Liver (tissue), 9 donors: ENCODE data around the gene PTER. TPM values are rescaled to one million over a fixed set of nuclear protein-coding genes. Genes with fewer than 3 reads are reported as not detected.

Experiments
- DNase-seq: peaks from one replicate; pipeline ENCODE4 v3.0.0-alpha.2; 2017; ENCODE audit warnings: low spot score
- H3K27ac ChIP-seq, 2 donors: one replicate each; pipeline ENCODE4 v1.7.0; 2013; ENCODE audit warnings: inconsistent platforms in 2 of 2, low read length in 2 of 2, control low read depth in 1 of 2, low read depth in 1 of 2, mild to moderate bottlenecking in 1 of 2
- H3K27me3 ChIP-seq, 4 donors: one replicate each; pipeline versions ENCODE4 v1.6.1 to v1.7.0; 2013; ENCODE audit warnings: low read length in 3 of 4, inconsistent platforms in 1 of 4, mild to moderate bottlenecking in 1 of 4, moderate library complexity in 1 of 4; ENCODE audit not compliant: control insufficient read depth in 4 of 4, insufficient read depth in 4 of 4
- H3K36me3 ChIP-seq, 4 donors: one replicate each; pipeline versions ENCODE4 v1.6.1 to v1.7.0; 2013; ENCODE audit warnings: low read length in 3 of 4, mild to moderate bottlenecking in 3 of 4, low read depth in 1 of 4, moderate library complexity in 1 of 4; ENCODE audit not compliant: control insufficient read depth in 4 of 4, insufficient read depth in 3 of 4
- H3K4me1 ChIP-seq, 4 donors: one replicate each; pipeline versions ENCODE4 v1.6.1 to v1.7.0; 2013; ENCODE audit warnings: low read length in 3 of 4, mild to moderate bottlenecking in 3 of 4, moderate library complexity in 1 of 4; ENCODE audit not compliant: control insufficient read depth in 4 of 4, insufficient read depth in 4 of 4
- H3K4me3 ChIP-seq, 3 donors: one replicate each; pipeline versions ENCODE4 v1.6.1 to v1.7.0; 2013; ENCODE audit warnings: low read length in 3 of 3, control low read depth in 1 of 3, low read depth in 1 of 3, mild to moderate bottlenecking in 1 of 3
- H3K9ac ChIP-seq, 2 donors: one replicate each; pipeline ENCODE4 v1.7.0; 2013; ENCODE audit warnings: low read length in 2 of 2, mild to moderate bottlenecking in 2 of 2, moderate library complexity in 2 of 2, control low read depth in 1 of 2, low read depth in 1 of 2
- H3K9me3 ChIP-seq, 4 donors: one replicate each; pipeline versions ENCODE4 v1.6.1 to v1.7.0; 2013; ENCODE audit warnings: low read length in 3 of 4; ENCODE audit not compliant: control insufficient read depth in 4 of 4
- FOXA1 ChIP-seq: IDR thresholded peaks from 2 replicates; pipeline ENCODE4 v1.6.1; 2016; ENCODE audit warnings: antibody characterized with exemption
- FOXA2 ChIP-seq: IDR thresholded peaks from 2 replicates; pipeline ENCODE4 v1.6.1; 2016; ENCODE audit warnings: antibody characterized with exemption
- GABPA ChIP-seq, 2 donors: IDR thresholded peaks in 1 of 2; conservative IDR thresholded peaks in 1 of 2; 2 replicates each; pipeline ENCODE4 v1.6.1; 2016; ENCODE audit warnings: antibody characterized with exemption in 2 of 2, mild to moderate bottlenecking in 1 of 2, moderate library complexity in 1 of 2
- HNF4G ChIP-seq: IDR thresholded peaks from 2 replicates; pipeline ENCODE4 v1.6.1; 2016; ENCODE audit warnings: antibody characterized with exemption
- NR2F2 ChIP-seq: IDR thresholded peaks from 2 replicates; pipeline ENCODE4 v1.6.1; 2016; ENCODE audit warnings: antibody characterized with exemption
- RAD21 ChIP-seq, 2 donors: IDR thresholded peaks; 2 replicates each; pipeline ENCODE4 v1.6.1; 2016; ENCODE audit warnings: antibody characterized with exemption in 2 of 2, mild to moderate bottlenecking in 2 of 2
- SP1 ChIP-seq: IDR thresholded peaks from 2 replicates; pipeline ENCODE4 v1.6.1; 2018; ENCODE audit warnings: antibody characterized with exemption, mild to moderate bottlenecking
- TAF1 ChIP-seq: conservative IDR thresholded peaks from 2 replicates; pipeline ENCODE4 v1.6.1; 2016; ENCODE audit warnings: antibody characterized with exemption, mild to moderate bottlenecking
- YY1 ChIP-seq: IDR thresholded peaks from 2 replicates; pipeline ENCODE4 v1.6.1; 2016; ENCODE audit warnings: antibody characterized with exemption, mild to moderate bottlenecking
- WGBS: extraction: QIAGEN DNeasy Blood & Tissue Kit; methylation state at CpG from one replicate; pipeline ENCODE4 v1.1.7; 2013; 5-methylcytosine and 5-hydroxymethylcytosine counted together
- polyA plus RNA-seq, 2 donors: library from polyadenylated mRNA; stranded (reverse) in 1 of 2; unstranded in 1 of 2; fragments of 200-250 nt in 1 of 2; fragments of >200 nt in 1 of 2; fragmentation: Nextera tagmentation in 1 of 2; extraction: Ambion mirVana in 1 of 2; gene quantifications; one replicate each; pipeline versions ENCODE4 v1.2.1 to v1.2.3, GENCODE V29; 2013 to 2015
- total RNA-seq, 2 donors: library from RNA; depleted of rRNA; stranded (reverse); fragments of >200 nt; gene quantifications; one replicate each; pipeline ENCODE4 v1.2.3, GENCODE V29; 2014
- TF ChIP-seq, protein P1 (sequence below): fragments of 150-350 bp; IDR thresholded peaks from 2 replicates; pipeline ENCODE4 v1.5.1; 2017; ENCODE audit warnings: improper control_type of control experiment, low read depth, low read length; ENCODE audit not compliant: missing input control
- TF ChIP-seq, protein P2 (sequence below): IDR thresholded peaks from 2 replicates; pipeline ENCODE4 v1.6.1; 2016; ENCODE audit warnings: antibody characterized with exemption, mild to moderate bottlenecking
- TF ChIP-seq, protein P3 (sequence below): IDR thresholded peaks from 2 replicates; pipeline ENCODE4 v1.6.1; 2016; ENCODE audit warnings: antibody characterized with exemption
- TF ChIP-seq, protein P4 (sequence below): IDR thresholded peaks from 2 replicates; pipeline ENCODE4 v1.6.1; 2016; ENCODE audit warnings: antibody characterized with exemption
- donor health status: healthy.
- donor health status: healthy.
- donor health status: healthy.
- donor health status: healthy.
- donor health status: healthy.

PTER gene
- total and polyA plus RNA-seq, 4 donors, result 4.4 to 15.7 (median 8.9) TPM

DNA sequence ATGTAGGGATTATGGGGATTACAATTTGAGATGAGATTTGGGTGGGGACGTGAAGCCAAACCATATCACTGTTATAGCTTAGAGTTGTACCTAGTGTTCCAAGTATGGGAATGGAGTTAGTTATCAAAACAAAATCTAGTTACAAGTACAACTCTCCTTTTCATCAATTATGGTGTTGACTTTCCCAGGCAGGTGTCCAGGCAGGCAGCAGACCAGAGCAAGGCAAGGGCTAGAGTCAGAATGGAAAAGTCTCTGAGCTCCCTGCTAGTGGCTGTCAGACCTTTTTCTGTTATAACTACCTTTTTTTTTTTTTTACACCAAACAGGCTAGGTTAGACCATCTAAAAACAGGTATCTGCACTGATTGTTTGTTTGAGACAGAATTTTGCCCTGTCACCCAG lies 29.2 kb downstream of the PTER start:
- 100% methylated on average over 1 of the region's 1 CpG for WGBS
- H3K27me3 ChIP-seq, result no peaks in the 10 kb centered on the region
- no peak overlapping the region for H3K9ac ChIP-seq
- H3K36me3 ChIP-seq, result peaks cover 0 to 2% (median 0%) of the 10 kb centered on the region in 4 donors
- H3K4me1 ChIP-seq, result no peaks in the 10 kb centered on the region
- H3K27ac ChIP-seq, result no peak overlapping the region
- no peak overlapping the region for H3K4me3 ChIP-seq
- DNase-seq, result no peak
- TF ChIP-seq, protein P1, sequence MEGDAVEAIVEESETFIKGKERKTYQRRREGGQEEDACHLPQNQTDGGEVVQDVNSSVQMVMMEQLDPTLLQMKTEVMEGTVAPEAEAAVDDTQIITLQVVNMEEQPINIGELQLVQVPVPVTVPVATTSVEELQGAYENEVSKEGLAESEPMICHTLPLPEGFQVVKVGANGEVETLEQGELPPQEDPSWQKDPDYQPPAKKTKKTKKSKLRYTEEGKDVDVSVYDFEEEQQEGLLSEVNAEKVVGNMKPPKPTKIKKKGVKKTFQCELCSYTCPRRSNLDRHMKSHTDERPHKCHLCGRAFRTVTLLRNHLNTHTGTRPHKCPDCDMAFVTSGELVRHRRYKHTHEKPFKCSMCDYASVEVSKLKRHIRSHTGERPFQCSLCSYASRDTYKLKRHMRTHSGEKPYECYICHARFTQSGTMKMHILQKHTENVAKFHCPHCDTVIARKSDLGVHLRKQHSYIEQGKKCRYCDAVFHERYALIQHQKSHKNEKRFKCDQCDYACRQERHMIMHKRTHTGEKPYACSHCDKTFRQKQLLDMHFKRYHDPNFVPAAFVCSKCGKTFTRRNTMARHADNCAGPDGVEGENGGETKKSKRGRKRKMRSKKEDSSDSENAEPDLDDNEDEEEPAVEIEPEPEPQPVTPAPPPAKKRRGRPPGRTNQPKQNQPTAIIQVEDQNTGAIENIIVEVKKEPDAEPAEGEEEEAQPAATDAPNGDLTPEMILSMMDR, result no peak
- no peak for TF ChIP-seq GABPA (IDR thresholded peaks at IDR 0.05 in 1 of 2, conservative IDR thresholded peaks at IDR 0.05 in 1 of 2)
- TF ChIP-seq FOXA2, result no peak
- no peak for TF ChIP-seq RAD21 (IDR thresholded peaks at IDR 0.05)
- no peak for TF ChIP-seq HNF4G
- TF ChIP-seq YY1, result no peak
- TF ChIP-seq, protein P2, sequence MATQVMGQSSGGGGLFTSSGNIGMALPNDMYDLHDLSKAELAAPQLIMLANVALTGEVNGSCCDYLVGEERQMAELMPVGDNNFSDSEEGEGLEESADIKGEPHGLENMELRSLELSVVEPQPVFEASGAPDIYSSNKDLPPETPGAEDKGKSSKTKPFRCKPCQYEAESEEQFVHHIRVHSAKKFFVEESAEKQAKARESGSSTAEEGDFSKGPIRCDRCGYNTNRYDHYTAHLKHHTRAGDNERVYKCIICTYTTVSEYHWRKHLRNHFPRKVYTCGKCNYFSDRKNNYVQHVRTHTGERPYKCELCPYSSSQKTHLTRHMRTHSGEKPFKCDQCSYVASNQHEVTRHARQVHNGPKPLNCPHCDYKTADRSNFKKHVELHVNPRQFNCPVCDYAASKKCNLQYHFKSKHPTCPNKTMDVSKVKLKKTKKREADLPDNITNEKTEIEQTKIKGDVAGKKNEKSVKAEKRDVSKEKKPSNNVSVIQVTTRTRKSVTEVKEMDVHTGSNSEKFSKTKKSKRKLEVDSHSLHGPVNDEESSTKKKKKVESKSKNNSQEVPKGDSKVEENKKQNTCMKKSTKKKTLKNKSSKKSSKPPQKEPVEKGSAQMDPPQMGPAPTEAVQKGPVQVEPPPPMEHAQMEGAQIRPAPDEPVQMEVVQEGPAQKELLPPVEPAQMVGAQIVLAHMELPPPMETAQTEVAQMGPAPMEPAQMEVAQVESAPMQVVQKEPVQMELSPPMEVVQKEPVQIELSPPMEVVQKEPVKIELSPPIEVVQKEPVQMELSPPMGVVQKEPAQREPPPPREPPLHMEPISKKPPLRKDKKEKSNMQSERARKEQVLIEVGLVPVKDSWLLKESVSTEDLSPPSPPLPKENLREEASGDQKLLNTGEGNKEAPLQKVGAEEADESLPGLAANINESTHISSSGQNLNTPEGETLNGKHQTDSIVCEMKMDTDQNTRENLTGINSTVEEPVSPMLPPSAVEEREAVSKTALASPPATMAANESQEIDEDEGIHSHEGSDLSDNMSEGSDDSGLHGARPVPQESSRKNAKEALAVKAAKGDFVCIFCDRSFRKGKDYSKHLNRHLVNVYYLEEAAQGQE, result no peak
- TF ChIP-seq, protein P3, sequence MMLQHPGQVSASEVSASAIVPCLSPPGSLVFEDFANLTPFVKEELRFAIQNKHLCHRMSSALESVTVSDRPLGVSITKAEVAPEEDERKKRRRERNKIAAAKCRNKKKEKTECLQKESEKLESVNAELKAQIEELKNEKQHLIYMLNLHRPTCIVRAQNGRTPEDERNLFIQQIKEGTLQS, result no peak
- no peak for TF ChIP-seq FOXA1
- no peaks in the 10 kb centered on the region for H3K9me3 ChIP-seq

DNA sequence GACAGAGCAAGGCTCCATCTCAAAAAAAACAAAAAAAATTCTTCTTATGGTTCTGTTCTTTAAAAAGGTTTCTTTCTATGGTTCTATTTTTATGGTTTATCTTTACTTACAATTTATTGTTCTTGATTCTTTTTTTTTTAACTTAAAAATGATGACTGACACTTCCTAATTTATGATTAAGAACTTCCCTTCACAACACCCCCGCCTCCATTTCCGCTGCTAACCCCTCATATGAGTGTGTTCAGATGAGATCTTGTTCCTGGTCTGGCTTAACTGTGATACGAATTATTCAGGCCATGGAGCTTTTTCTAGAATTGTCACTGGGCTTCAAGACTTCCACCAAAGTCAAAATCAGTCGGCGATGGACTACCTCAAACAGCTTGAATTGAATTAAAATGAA lies 33.9 kb downstream of the PTER start:
- 69% methylated on average over 5 of the region's 5 CpGs for WGBS
- H3K27ac ChIP-seq, result no peak overlapping the region
- TF ChIP-seq FOXA2 (no peak), TAF1 (no peak), FOXA1 (no peak), SP1 (no peak), RAD21 (IDR thresholded peaks at IDR 0.05) (no peak), GABPA (IDR thresholded peaks at IDR 0.05 in 1 of 2, conservative IDR thresholded peaks at IDR 0.05 in 1 of 2) (no peak), HNF4G (no peak), NR2F2 (no peak)
- TF ChIP-seq, protein P1, result no peak
- TF ChIP-seq, protein P3, result no peak
- TF ChIP-seq, protein P4, sequence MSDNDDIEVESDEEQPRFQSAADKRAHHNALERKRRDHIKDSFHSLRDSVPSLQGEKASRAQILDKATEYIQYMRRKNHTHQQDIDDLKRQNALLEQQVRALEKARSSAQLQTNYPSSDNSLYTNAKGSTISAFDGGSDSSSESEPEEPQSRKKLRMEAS, result no peak
- no peaks in the 10 kb centered on the region for H3K4me1 ChIP-seq
- no peaks in the 10 kb centered on the region for H3K36me3 ChIP-seq
- H3K27me3 ChIP-seq, result no peaks in the 10 kb centered on the region
- no peak for DNase-seq
- no peak overlapping the region for H3K9ac ChIP-seq
- no peaks in the 10 kb centered on the region for H3K9me3 ChIP-seq
- H3K4me3 ChIP-seq, result no peak overlapping the region
